Umbilical cord (tissue), 2 donors: ENCODE results near the gene GALNT15. TPM values are rescaled to one million over a fixed set of nuclear protein-coding genes. Genes with fewer than 3 reads are reported as not detected.

ENCODE experiments used
- DNase-seq: peaks from one replicate; pipeline ENCODE4 v3.0.0-alpha.2; 2015; ENCODE audit warnings: low spot score
- total RNA-seq: library from RNA; depleted of rRNA; stranded (reverse); fragments of >200 nt; gene quantifications from one replicate; pipeline ENCODE4 v1.2.3, GENCODE V29; 2014; ENCODE audit warnings: low replicate concordance; ENCODE audit not compliant: insufficient read depth

The GALNT15 gene
- total RNA-seq, 1 donor from 2014 or later = 3.9 TPM

- no peak for DNase-seq
Observed at GRCh38 chr3:16224325-16224724, 49.8 kb downstream of the GALNT15 start.

GRCh38 chr3:16227566-16227965, 53.1 kb downstream of the GALNT15 start:
- DNase-seq = no peak

- no peak for DNase-seq
Observed at GRCh38 chr3:16229681-16230080, 55.2 kb downstream of the GALNT15 start.

GRCh38 chr3:16231983-16232382, 57.5 kb downstream of the GALNT15 start:
- no peak for DNase-seq

- no peak for DNase-seq
Observed at GRCh38 chr3:16233806-16234205, 59.3 kb downstream of the GALNT15 start.

- DNase-seq = no peak
Observed at GRCh38 chr3:16234281-16234680, 59.8 kb downstream of the GALNT15 start.

- no peak for DNase-seq
Observed at GRCh38 chr3:16236030-16236639, 61.7 kb downstream of the GALNT15 start.

GRCh38 chr3:16236856-16237393, 62.4 kb downstream of the GALNT15 start:
- no peak for DNase-seq

- no peak for DNase-seq
Observed at GRCh38 chr3:16239086-16239770, 64.7 kb downstream of the GALNT15 start.

- peak; percentile 91 for DNase-seq
Observed at GRCh38 chr3:16239780-16240179, 65.3 kb downstream of the GALNT15 start.

GRCh38 chr3:16240229-16241023, 65.9 kb downstream of the GALNT15 start:
- DNase-seq = peak; percentile 77

GRCh38 chr3:16241225-16241624, 66.7 kb downstream of the GALNT15 start:
- DNase-seq = no peak

GRCh38 chr3:16242177-16242576, 67.7 kb downstream of the GALNT15 start:
- no peak for DNase-seq

- no peak for DNase-seq
Observed at GRCh38 chr3:16243706-16244490, 69.4 kb downstream of the GALNT15 start.

- DNase-seq = no peak
Observed at GRCh38 chr3:16245609-16246008, 71.1 kb downstream of the GALNT15 start.

- DNase-seq = peak; percentile 85
Observed at GRCh38 chr3:16247282-16248061, 73.0 kb downstream of the GALNT15 start.

GRCh38 chr3:16248556-16248955, 74.1 kb downstream of the GALNT15 start:
- no peak for DNase-seq

GRCh38 chr3:16249336-16249735, 74.9 kb downstream of the GALNT15 start:
- no peak for DNase-seq

- no peak for DNase-seq
Observed at GRCh38 chr3:16249886-16250285, 75.4 kb downstream of the GALNT15 start.

- no peak for DNase-seq
Observed at GRCh38 chr3:16251316-16252085, 77.0 kb downstream of the GALNT15 start.
